Measurements from ENCODE around the gene MRGPRD. TPM values are rescaled to one million over a fixed set of nuclear protein-coding genes. Genes with fewer than 3 reads are reported as not detected.
"Not testable (repeated sequence)": the region's sequence is repeated elsewhere in the genome, so short reads cannot be mapped to it uniquely, and the experiment has no call there.

MRGPRD gene
- total RNA-seq, 1 experiment from 2014 or later = not detected

- H3K4me2 ChIP-seq (ENCODE audit: low read length) = no peak overlapping the region
- RAD21 ChIA-PET (ENCODE audit: low non-redundant PET in 1 of 2, low total read pairs in 2 of 2, uncharacterized antibody in 2 of 2, unreplicated experiment in 2 of 2) = no interaction called here
Observed at GRCh38 chr11:69000391-69000790, 19.6 kb upstream of the MRGPRD start.

GRCh38 chr11:68999748-69000355, 19.1 kb upstream of the MRGPRD start:
- H3K79me2 ChIP-seq (ENCODE audit: insufficient read depth, low read length); CTCF ChIA-PET; POLR2A ChIA-PET; RAD21 ChIA-PET (ENCODE audit: low non-redundant PET in 1 of 2, low total read pairs in 2 of 2, uncharacterized antibody in 2 of 2, unreplicated experiment in 2 of 2); BruUV-seq (replicated peaks); H3K4me3 ChIP-seq (replicated peaks in 1 of 2; ENCODE audit: low read depth in 1 of 2, low read length in 2 of 2); H3K27me3 ChIP-seq (ENCODE audit: insufficient read depth, low read length); H3K9me2 ChIP-seq (ENCODE audit: insufficient read depth); H3K27ac ChIP-seq (ENCODE audit: low read depth, low read length); ATAC-seq; H3K4me2 ChIP-seq (ENCODE audit: low read length); H4K20me1 ChIP-seq (ENCODE audit: insufficient read depth); DNase-seq (ENCODE audit: low read depth, low spot score); H3K9ac ChIP-seq (ENCODE audit: low read length); H3K36me3 ChIP-seq (ENCODE audit: control insufficient read depth in 1 of 2, insufficient read depth in 2 of 2, low read length in 2 of 2); H2AFZ ChIP-seq (ENCODE audit: low read depth, low read length, poor library complexity, severe bottlenecking); intact Hi-C loops (cut with micrococcal nuclease); H3K9me3 ChIP-seq (ENCODE audit: control insufficient read depth in 1 of 2, insufficient read depth in 1 of 2, low read depth in 1 of 2, low read length in 2 of 2): not testable (repeated sequence)
- peaks cover 0 to 14% of the 10 kb centered on the region in 2 experiments; a peak in 2 of 4 replicates for H3K4me1 ChIP-seq (ENCODE audit: control insufficient read depth in 1 of 2, insufficient read depth in 2 of 2, low read length in 2 of 2)

More at GRCh38 chr11:69000391-69000790, 19.6 kb upstream of the MRGPRD start:
- DNase-seq (ENCODE audit: low read depth, low spot score) (no peak), ATAC-seq (no peak)
- H3K79me2 ChIP-seq (ENCODE audit: insufficient read depth, low read length) = no peaks in the 10 kb centered on the region
- H3K36me3 ChIP-seq (ENCODE audit: control insufficient read depth in 1 of 2, insufficient read depth in 2 of 2, low read length in 2 of 2) = no peaks in the 10 kb centered on the region
- no TSS peak for BruUV-seq (replicated peaks)
- peaks cover 0 to 14% of the 10 kb centered on the region in 2 experiments; a peak in 2 of 4 replicates for H3K4me1 ChIP-seq (ENCODE audit: control insufficient read depth in 1 of 2, insufficient read depth in 2 of 2, low read length in 2 of 2)
- 0 out of 2 replicates have a peak overlapping the region, but pooled peaks have one; percentile 7 for H3K9ac ChIP-seq (ENCODE audit: low read length)
- H4K20me1 ChIP-seq (ENCODE audit: insufficient read depth) = no peaks in the 10 kb centered on the region
- no peak overlapping the region for H3K4me3 ChIP-seq (replicated peaks in 1 of 2; ENCODE audit: low read depth in 1 of 2, low read length in 2 of 2)
- H3K9me2 ChIP-seq (ENCODE audit: insufficient read depth) = no peaks in the 10 kb centered on the region
- H3K27me3 ChIP-seq (ENCODE audit: insufficient read depth, low read length) = no peaks in the 10 kb centered on the region
- TF ChIP-seq SRF (IDR thresholded peaks at IDR 0.05; ENCODE audit: low read depth) (no peak), SIN3A (IDR thresholded peaks at IDR 0.05; ENCODE audit: low read depth) (no peak), REST (IDR thresholded peaks at IDR 0.05; ENCODE audit: low read depth) (no peak), EZH2 (IDR thresholded peaks at IDR 0.05) (no peak), YY1 (IDR thresholded peaks at IDR 0.05; ENCODE audit: extremely low read depth, insufficient replicate concordance, low read depth, low read length) (no peak), RAD21 (IDR thresholded peaks at IDR 0.05; ENCODE audit: low read depth) (no peak), EGR1 (IDR thresholded peaks at IDR 0.05; ENCODE audit: low read depth) (no peak), ELF1 (IDR thresholded peaks at IDR 0.05; ENCODE audit: borderline replicate concordance, low read depth) (no peak), ATF3 (IDR thresholded peaks at IDR 0.05) (no peak), POLR2AphosphoS5 (IDR thresholded peaks at IDR 0.05; ENCODE audit: low read depth, low read length) (no peak), SP1 (IDR thresholded peaks at IDR 0.05; ENCODE audit: low read depth) (no peak), TCF7L2 (IDR thresholded peaks at IDR 0.05; ENCODE audit: borderline replicate concordance, extremely low read depth, insufficient read depth, insufficient read length) (no peak), JUND (IDR thresholded peaks at IDR 0.05) (no peak)
- H3K27ac ChIP-seq (ENCODE audit: low read depth, low read length) = no peak overlapping the region
- no peaks in the 10 kb centered on the region for H3K9me3 ChIP-seq (ENCODE audit: control insufficient read depth in 1 of 2, insufficient read depth in 1 of 2, low read depth in 1 of 2, low read length in 2 of 2)
- POLR2A ChIA-PET = no interaction called here
- intact Hi-C loops (cut with micrococcal nuclease) = no loop called here
- no peak overlapping the region for H2AFZ ChIP-seq (ENCODE audit: low read depth, low read length, poor library complexity, severe bottlenecking)
- CTCF ChIA-PET = interaction anchor here (1.5 kb wide), 1 partner anchor 10 kb away, joined by 6 read pairs; no protein-coding TSS in a partner anchor

All from HCT116 (cell line).